HEK293 (cell line): Measurements from ENCODE around the gene FER1L5.
"Not testable (repeated sequence)": the region's sequence is repeated elsewhere in the genome, so short reads cannot be mapped to it uniquely, and the experiment has no call there.

Experiments used
- CTCF ChIA-PET: fragments of 350-600 bp; formaldehyde crosslinking; extraction: SDS; loops from one replicate; lab custom pipeline; 2021; ENCODE audit warnings: antibody characterized with exemption; lab: Yijun Ruan, JAX
- POLR2A ChIA-PET: fragments of 300-600 bp; formaldehyde crosslinking; extraction: SDS; loops from one replicate; lab custom pipeline; 2020; ENCODE audit warnings: antibody characterized with exemption, inconsistent platforms; lab: Yijun Ruan, JAX
- H3K27ac ChIP-seq: fragments of 200-500 bp; sonication (Bioruptor generic); 2 replicates; pipeline ENCODE4 v1.5.1; 2014; ENCODE audit warnings: low read depth, low read length, control low read depth, inconsistent platforms; ENCODE audit errors: extremely low read depth
- H3K36me3 ChIP-seq, 2 experiments: fragments of 200-500 bp in 1 of 2; sonication (Bioruptor generic) in 1 of 2; 1 replicate in 1 of 2; 2 replicates in 1 of 2; pipeline ENCODE4 v1.5.1; 2014 to 2017; ENCODE audit warnings: inconsistent platforms in 2 of 2, low read length in 2 of 2; ENCODE audit not compliant: control insufficient read depth in 2 of 2, insufficient read depth in 1 of 2
- H3K4me1 ChIP-seq: fragments of 200-500 bp; sonication (Bioruptor generic); 2 replicates; pipeline ENCODE4 v1.5.1; 2014; ENCODE audit warnings: mild to moderate bottlenecking, low read length, inconsistent platforms; ENCODE audit not compliant: control insufficient read depth, insufficient read depth
- H3K4me3 ChIP-seq: 2 replicates; pipeline ENCODE4 v1.5.1; 2011; ENCODE audit warnings: low read depth, mild to moderate bottlenecking, control low read depth, low read length, moderate library complexity
- H3K9me3 ChIP-seq: fragments of 200-500 bp; sonication (Bioruptor generic); 2 replicates; pipeline ENCODE4 v1.5.1; 2014; ENCODE audit warnings: low read depth, low read length, inconsistent platforms; ENCODE audit not compliant: control insufficient read depth, insufficient read depth
- EGR2 ChIP-seq: fragments of 450-650 bp; formaldehyde crosslinking; IDR thresholded peaks from 2 replicates; pipeline ENCODE4 v1.5.1; 2016; ENCODE audit warnings: low read depth, missing biosample characterization, missing genetic modification characterization
- ELK4 ChIP-seq: IDR thresholded peaks from 2 replicates; pipeline ENCODE4 v1.6.1; 2011; ENCODE audit warnings: mild to moderate bottlenecking, low read depth, low read length, borderline replicate concordance
- GLI2 ChIP-seq: fragments of 450-650 bp; formaldehyde crosslinking; IDR thresholded peaks from 2 replicates; pipeline ENCODE4; 2017; ENCODE audit warnings: missing biosample characterization, missing genetic modification characterization, low read depth, borderline replicate concordance
- PRDM6 ChIP-seq: fragments of 450-650 bp; formaldehyde crosslinking; IDR thresholded peaks from 2 replicates; pipeline ENCODE4 v1.5.1; 2017; ENCODE audit warnings: missing biosample characterization, missing genetic modification characterization
- SP2 ChIP-seq: fragments of 450-650 bp; formaldehyde crosslinking; IDR thresholded peaks from 2 replicates; pipeline ENCODE4 v1.5.1; 2016; ENCODE audit warnings: missing biosample characterization, missing genetic modification characterization
- ZFHX2 ChIP-seq: fragments of 450-650 bp; formaldehyde crosslinking; conservative IDR thresholded peaks from 2 replicates; pipeline ENCODE4 v1.5.1; 2016; ENCODE audit warnings: missing biosample characterization, missing genetic modification characterization
- ZNF148 ChIP-seq: fragments of 450-650 bp; formaldehyde crosslinking; IDR thresholded peaks from 2 replicates; pipeline ENCODE4 v1.5.0; 2017; ENCODE audit warnings: missing biosample characterization, missing genetic modification characterization, borderline replicate concordance
- ZNF26 ChIP-seq: fragments of 450-650 bp; formaldehyde crosslinking; IDR thresholded peaks from 2 replicates; pipeline ENCODE4 v1.5.1; 2016; ENCODE audit warnings: missing biosample characterization, missing genetic modification characterization
- ZNF280D ChIP-seq: fragments of 450-650 bp; formaldehyde crosslinking; IDR thresholded peaks from 2 replicates; pipeline ENCODE4 v1.5.1; 2016; ENCODE audit warnings: missing biosample characterization, missing genetic modification characterization
- ZNF362 ChIP-seq: fragments of 450-650 bp; formaldehyde crosslinking; IDR thresholded peaks from 2 replicates; pipeline ENCODE4 v1.5.1; 2016; ENCODE audit warnings: missing biosample characterization, missing genetic modification characterization
- ZNF513 ChIP-seq: fragments of 450-650 bp; IDR thresholded peaks from 2 replicates; pipeline ENCODE4 v1.5.1; 2018; ENCODE audit warnings: missing biosample characterization, missing genetic modification characterization
- ZNF610 ChIP-seq: fragments of 450-650 bp; formaldehyde crosslinking; IDR thresholded peaks from 2 replicates; pipeline ENCODE4 v1.5.1; 2016; ENCODE audit warnings: missing biosample characterization, missing genetic modification characterization, borderline replicate concordance
- ZNF692 ChIP-seq: fragments of 450-650 bp; formaldehyde crosslinking; IDR thresholded peaks from 2 replicates; pipeline ENCODE4 v1.5.1; 2016; ENCODE audit warnings: missing biosample characterization, missing genetic modification characterization
- ZNF785 ChIP-seq: fragments of 450-650 bp; formaldehyde crosslinking; IDR thresholded peaks from 2 replicates; pipeline ENCODE4 v1.5.1; 2016; ENCODE audit warnings: missing biosample characterization, missing genetic modification characterization

Gene FER1L5

GRCh38 chr2:96649342-96649741, 6.8 kb downstream of the FER1L5 start:
- Histone ChIP-seq H3K27ac (no peak overlapping the region), H3K4me3 (no peak overlapping the region), H3K4me1 (no peaks in the 10 kb centered on the region), H3K9me3 (no peaks in the 10 kb centered on the region), H3K36me3 (no peaks in the 10 kb centered on the region)
- POLR2A ChIA-PET = no interaction called here
- no peak for TF ChIP-seq ZNF785 (tag by site-specific recombination)
- TF ChIP-seq ZNF610 (tag by site-specific recombination) = no peak
- no peak for TF ChIP-seq ELK4
- TF ChIP-seq ZNF513 (tag by site-specific recombination) = no peak
- no peak for TF ChIP-seq PRDM6
- CTCF ChIA-PET = interaction anchor here (0.6 kb wide), 1 partner anchor 11 kb away, joined by 3 read pairs; no protein-coding TSS in a partner anchor

GRCh38 chr2:96651793-96652192, 9.2 kb downstream of the FER1L5 start:
- POLR2A ChIA-PET = no interaction called here
- H3K9me3 ChIP-seq = no peaks in the 10 kb centered on the region
- H3K4me3 ChIP-seq = no peak overlapping the region
- H3K4me1 ChIP-seq = no peaks in the 10 kb centered on the region
- CTCF ChIA-PET = no interaction called here
- no peak overlapping the region for H3K27ac ChIP-seq
- no peaks in the 10 kb centered on the region for H3K36me3 ChIP-seq
- TF ChIP-seq SP2 (tag by site-specific recombination) (no peak), ZNF362 (tag by site-specific recombination) (no peak), ZNF148 (tag by site-specific recombination) (no peak), ZFHX2 (no peak), ZNF692 (no peak), ZNF26 (tag by site-specific recombination) (no peak), GLI2 (tag by site-specific recombination) (no peak), ZNF280D (tag by site-specific recombination) (no peak), PRDM6 (no peak), ZNF785 (tag by site-specific recombination) (no peak), EGR2 (tag by site-specific recombination) (no peak)

GRCh38 chr2:96654791-96655190, 12.2 kb downstream of the FER1L5 start:
- H3K36me3 ChIP-seq, H3K4me1 ChIP-seq, H3K27ac ChIP-seq, CTCF ChIA-PET, H3K9me3 ChIP-seq, POLR2A ChIA-PET, H3K4me3 ChIP-seq: not testable (repeated sequence)
